PC-3 (cell line): ENCODE measurements around the gene ZNF750.

ENCODE experiments used
- EZH2 ChIP-seq: fragments of 300-600 bp; sonication (generic); IDR thresholded peaks from one replicate; pipeline ENCODE4 v1.6.1; 2017; ENCODE audit warnings: antibody characterized with exemption, mild to moderate bottlenecking, low read length; ENCODE audit not compliant: unreplicated experiment
- TF ChIP-seq, protein P1 (sequence below): fragments of 300-600 bp; sonication (generic); conservative IDR thresholded peaks from 2 replicates; pipeline ENCODE4 v1.5.1; 2017; ENCODE audit warnings: antibody characterized with exemption, low read depth, mild to moderate bottlenecking, low read length

DNA sequence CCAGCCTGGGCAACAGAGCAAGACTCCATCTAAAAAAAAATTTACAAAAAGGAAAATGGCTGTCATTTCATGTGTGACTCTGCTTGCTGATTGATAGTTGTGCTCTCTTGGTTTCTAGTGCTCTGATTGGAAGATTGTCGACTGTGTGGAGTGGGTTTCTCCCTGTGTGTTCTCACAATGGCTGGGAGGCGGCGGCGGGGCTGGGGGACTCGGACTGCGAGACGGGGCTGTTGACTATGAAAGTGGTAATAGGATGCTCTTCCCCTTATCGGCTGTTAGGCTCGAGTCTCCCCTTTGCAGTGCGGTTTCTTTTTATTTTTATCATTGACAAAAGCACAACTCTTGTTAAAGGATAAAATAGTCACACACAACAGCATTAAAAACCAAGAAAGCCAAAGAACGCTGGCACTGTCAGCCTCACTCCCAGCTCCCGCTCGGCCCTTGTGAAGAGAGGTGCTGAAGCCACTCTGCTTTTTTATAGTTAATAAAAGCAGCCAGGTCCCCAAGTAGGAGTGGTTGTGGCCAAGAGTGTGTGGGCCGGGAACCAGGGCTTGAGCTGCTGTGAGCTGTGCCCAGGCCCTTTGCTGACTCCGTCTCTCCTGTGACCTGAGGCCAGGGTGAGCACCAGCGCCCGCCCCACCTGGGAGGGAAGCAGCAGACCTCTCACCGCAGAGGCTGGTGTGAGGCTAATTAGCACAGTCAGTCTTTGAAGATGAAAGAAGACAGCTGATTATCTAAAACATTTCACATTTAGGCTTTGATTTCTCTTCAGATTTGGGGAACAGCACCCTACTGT lies 51.4 kb downstream of the ZNF750 start:
- TF ChIP-seq, protein P1, sequence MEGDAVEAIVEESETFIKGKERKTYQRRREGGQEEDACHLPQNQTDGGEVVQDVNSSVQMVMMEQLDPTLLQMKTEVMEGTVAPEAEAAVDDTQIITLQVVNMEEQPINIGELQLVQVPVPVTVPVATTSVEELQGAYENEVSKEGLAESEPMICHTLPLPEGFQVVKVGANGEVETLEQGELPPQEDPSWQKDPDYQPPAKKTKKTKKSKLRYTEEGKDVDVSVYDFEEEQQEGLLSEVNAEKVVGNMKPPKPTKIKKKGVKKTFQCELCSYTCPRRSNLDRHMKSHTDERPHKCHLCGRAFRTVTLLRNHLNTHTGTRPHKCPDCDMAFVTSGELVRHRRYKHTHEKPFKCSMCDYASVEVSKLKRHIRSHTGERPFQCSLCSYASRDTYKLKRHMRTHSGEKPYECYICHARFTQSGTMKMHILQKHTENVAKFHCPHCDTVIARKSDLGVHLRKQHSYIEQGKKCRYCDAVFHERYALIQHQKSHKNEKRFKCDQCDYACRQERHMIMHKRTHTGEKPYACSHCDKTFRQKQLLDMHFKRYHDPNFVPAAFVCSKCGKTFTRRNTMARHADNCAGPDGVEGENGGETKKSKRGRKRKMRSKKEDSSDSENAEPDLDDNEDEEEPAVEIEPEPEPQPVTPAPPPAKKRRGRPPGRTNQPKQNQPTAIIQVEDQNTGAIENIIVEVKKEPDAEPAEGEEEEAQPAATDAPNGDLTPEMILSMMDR: no peak
- TF ChIP-seq EZH2: no peak
